Panc1 (cell line): ENCODE data around the gene DAZAP1.

Experiments used
- CTCF ChIP-seq: fragments of 450-650 bp; IDR thresholded peaks from 2 replicates; pipeline ENCODE4 v1.5.1; 2017; ENCODE audit warnings: mild to moderate bottlenecking
- POLR2AphosphoS5 ChIP-seq: IDR thresholded peaks from 2 replicates; pipeline ENCODE4 v1.6.1; 2012; ENCODE audit warnings: mild to moderate bottlenecking, low read depth, low read length, moderate library complexity
- REST ChIP-seq, 2 experiments: IDR thresholded peaks; 2 replicates each; pipeline ENCODE4 v1.6.1; 2011 to 2012; ENCODE audit warnings: low read depth in 2 of 2, control low read depth in 1 of 2, low read length in 1 of 2, mild to moderate bottlenecking in 1 of 2, moderate library complexity in 1 of 2; ENCODE audit not compliant: insufficient read depth in 1 of 2
- SIN3A ChIP-seq: IDR thresholded peaks from 2 replicates; pipeline ENCODE4 v1.6.1; 2012; ENCODE audit warnings: low read depth, mild to moderate bottlenecking, low read length, moderate library complexity, borderline replicate concordance; ENCODE audit not compliant: insufficient read depth

- TF ChIP-seq CTCF (no peak), SIN3A (no peak), POLR2AphosphoS5 (no peak), REST (IDR thresholded peaks at IDR 0.05; ENCODE audit: insufficient read depth in 1 of 2, low read depth in 2 of 2, low read length in 1 of 2) (no peak)
These were observed 8.3 kb upstream of the DAZAP1 start for GRCh38 chr19:1399079-1399478.
